GM21717 (cell line): Measurements from ENCODE around the gene ZNF490.
"Not testable (repeated sequence)": the region's sequence is repeated elsewhere in the genome, so short reads cannot be mapped to it uniquely, and the experiment has no call there.

Source experiments
- ATAC-seq: cut with Tn5 transposase; IDR thresholded peaks from one replicate; pipeline ENCODE4 v1.9.1; 2021; ENCODE audit warnings: mild to moderate bottlenecking, moderate library complexity; ENCODE audit not compliant: unreplicated experiment

The ZNF490 gene

GRCh38 chr19:12610540-12611360 is at the start of gene ZNF490, which contains the start of gene ZNF791:
Gene ZNF490, minus strand, starts transcription at chr19:12610813. Its CDS starts 133 bp downstream, at chr19:12610680.
Gene ZNF791, plus strand, starts transcription at chr19:12610920. Its CDS starts 160 bp downstream, at chr19:12611080.
- peak; percentile 68 for ATAC-seq

DNA sequence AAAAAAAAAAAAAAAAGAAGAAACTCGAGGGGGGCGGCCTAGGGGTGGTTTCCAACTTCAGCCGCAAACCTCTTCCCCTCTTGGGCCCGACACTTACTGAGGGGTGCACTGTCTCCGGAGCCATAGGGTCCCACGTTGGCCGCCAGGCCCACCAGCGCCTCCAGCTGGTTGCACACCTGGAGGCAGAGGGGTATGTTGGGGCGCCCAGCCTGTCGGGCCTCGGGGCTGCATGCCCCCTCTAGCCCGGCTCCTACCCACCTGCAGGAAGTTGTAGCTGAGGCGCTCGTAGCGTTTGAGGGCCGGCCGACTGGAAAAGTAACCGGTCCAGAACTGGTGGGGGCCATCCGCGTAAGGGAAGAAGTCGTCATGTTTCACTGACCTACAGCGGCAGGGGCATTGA is 47.4 kb upstream of the ZNF490 start:
- ATAC-seq = no peak

DNA sequence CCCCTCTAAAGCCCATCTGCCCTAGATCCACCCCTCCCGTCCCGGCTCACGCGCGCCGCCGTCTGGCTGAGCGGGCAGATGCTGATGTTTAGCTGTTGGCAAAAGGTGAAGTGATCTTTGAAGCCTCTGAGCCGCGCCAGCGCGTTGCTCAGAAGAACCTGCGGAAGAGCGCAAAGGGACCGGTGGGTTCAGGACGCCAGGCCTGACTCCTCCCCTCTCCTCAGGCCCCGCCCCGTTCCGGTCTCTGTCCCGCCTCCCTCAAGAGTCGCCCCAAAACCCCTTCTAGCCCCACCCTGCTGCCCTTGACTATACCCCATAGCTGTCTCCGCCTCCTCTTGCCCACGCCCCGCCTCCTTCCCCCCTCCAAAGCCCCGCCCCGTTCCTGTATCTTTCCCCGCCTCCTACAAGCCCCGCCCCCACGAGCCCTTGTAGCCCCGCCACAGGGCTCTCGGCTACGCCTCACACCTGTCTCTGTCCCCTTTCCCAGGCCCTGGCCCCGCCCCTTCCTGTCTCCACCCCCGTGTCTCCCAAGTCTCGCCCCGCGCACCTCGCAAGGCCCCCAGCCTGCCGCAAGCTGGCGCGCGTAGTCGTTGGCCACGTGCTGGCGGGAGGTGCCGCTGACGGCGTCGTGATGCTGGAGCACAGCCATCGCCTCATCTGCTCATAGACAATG is 46.4 kb upstream of the ZNF490 start:
- no peak for ATAC-seq

DNA sequence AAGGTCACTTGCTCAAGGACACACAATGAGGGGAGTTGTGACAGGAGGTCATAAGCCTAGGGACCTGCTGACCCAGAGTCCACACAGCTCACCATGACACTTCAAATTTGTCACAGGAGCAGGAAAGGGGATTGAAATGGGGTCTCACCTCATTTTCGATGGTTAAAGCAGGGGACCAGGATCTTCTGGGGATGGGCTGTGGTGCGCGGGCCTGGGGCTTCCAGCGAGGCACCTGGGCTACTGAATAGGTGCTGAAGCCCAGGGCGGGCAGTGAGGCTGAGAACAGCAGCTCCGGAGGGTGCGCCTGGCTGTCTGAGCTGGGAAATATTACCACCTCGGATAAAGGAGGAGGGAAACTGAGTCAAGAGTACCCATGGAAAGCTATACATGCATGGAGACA is 44.9 kb upstream of the ZNF490 start:
- no peak for ATAC-seq

- ATAC-seq = no peak
These were observed 41.6 kb upstream of the ZNF490 start for GRCh38 chr19:12652219-12652618.

- ATAC-seq = no peak
These were observed 39.3 kb upstream of the ZNF490 start for GRCh38 chr19:12649941-12650340.

GRCh38 chr19:12648088-12648487 is 37.5 kb upstream of the ZNF490 start:
- ATAC-seq = no peak

DNA sequence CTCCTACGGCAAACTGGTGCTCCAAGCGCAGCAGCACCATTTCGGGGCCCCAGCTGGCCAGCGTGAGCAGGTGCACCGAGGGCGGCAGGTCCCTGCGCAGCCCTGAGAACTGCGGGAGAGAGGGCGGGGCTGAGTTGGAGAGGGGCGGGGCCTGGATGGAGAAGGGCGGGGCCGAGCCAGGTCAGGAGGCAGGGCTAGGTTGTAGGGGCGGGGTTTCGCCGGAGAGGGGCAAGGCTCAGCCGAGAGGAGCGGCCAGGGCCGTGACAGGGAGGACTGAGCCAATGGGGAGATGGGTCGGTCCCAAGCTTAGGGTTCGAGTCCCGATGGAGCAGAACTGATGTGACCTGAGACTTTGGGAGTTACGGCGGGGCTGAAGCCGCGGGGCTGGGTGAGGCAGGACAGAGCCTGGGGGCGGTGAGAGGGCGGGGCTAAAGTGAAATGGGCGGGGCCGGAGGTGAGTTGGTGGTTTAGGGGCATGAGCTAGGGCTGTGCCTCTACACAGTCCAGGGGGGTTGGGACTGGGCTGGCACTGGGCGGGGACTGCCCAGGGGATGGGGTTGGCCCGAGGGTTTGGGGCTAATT is 37.0 kb upstream of the ZNF490 start:
- no peak for ATAC-seq

GRCh38 chr19:12647047-12647446 is 36.4 kb upstream of the ZNF490 start:
- no peak for ATAC-seq

DNA sequence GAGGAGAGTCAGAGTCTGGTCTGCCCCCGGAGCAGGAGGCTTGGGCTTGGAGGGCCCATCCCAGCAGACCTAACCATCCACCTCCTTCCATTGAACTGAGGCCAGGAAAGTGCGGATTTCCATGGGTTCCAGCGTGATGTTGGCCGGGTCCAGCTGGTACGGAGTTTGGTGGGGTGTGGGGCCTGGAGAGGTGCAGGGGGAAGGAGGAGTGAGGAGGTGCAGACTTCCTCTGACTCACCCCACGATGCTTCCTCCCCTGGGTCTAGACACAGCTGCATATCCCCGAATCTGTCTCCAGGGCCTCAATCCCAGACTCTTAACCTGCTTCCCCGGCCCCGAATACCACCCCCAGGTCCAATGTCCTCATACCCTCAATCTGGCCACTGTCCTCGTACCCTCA is 35.9 kb upstream of the ZNF490 start:
- no peak for ATAC-seq

DNA sequence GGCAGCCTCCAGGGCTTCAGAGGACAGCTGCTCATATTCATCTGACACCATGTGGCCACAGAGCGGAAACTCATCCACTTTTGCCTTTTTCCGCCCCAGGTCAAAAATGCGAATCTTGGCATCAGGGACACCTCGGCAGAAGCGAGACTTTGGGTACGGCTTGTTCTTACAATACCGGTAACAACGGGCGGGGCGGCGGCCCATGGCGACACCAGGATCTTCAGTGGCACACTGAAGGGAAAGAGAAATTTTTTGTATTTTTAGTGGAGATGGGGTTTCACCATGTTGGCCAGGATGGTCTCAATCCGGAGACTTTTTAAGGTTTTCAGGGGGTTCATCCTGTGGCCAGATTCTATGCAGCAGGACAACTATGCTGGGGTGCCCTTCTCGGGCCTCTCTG is 33.1 kb upstream of the ZNF490 start:
- not testable (repeated sequence) for ATAC-seq

DNA sequence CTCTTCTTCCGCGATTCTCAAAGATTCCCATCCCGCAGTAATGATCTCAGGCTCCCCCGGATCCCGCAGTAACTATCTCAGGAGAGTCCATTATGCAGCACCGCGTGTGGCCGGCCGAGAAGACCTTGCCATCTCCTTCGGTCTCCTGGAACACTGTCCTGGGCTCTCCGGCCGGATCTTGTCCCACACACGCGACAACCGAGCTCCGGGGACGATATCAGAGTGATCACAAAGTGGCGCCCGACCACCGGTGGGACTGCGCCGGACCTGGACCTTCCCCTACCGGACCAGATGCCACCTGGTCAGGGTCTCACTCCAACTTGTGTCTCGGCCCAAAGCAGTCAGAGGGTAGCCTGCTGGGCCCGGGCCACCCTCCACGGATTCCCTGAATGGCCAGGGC is 31.9 kb upstream of the ZNF490 start:
- ATAC-seq = no peak

- ATAC-seq = no peak
These were observed 30.8 kb upstream of the ZNF490 start for GRCh38 chr19:12641456-12641855.

DNA sequence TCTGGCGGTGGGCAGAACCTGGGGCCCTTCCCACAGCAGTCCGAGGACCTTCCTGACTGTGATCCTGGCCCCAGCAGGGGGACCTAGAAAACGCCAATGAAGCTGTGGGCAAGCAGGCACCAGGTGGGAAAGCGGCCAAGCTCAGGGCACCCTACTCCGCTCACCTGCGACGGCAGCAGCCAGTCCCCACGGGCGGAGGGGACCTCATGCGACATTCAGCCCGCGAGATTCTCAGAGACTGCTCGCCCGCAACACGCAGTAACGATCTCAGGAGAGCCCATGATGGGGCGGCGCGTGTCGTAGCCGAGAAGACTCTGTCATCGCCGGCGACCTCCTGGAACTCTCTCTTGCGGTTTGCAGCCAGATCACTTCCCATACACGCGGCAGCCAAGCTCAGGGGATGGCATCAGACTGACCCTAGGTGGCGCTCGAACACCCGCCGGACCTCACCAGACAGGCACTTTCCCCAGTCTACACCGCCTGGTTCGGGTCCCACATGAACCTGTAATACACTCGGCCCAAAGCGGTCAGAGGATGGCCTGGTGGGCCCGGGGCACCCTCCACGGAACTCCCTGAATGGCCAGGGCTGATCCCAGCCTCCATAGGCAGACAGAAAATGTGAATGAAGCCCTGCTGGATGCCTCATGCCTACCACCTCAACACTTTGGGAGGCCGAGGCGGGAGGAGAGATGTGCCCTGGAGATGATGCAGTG is 29.4 kb upstream of the ZNF490 start:
- peak; percentile 80 for ATAC-seq

- no peak for ATAC-seq
These were observed 28.1 kb upstream of the ZNF490 start for GRCh38 chr19:12638611-12639182.

- ATAC-seq = no peak
These were observed 26.0 kb upstream of the ZNF490 start for GRCh38 chr19:12636631-12637030.

GRCh38 chr19:12629215-12629614 is 18.6 kb upstream of the ZNF490 start:
- no peak for ATAC-seq

GRCh38 chr19:12628040-12629022 is 17.7 kb upstream of the ZNF490 start:
- no peak for ATAC-seq

GRCh38 chr19:12626958-12627357 is 16.3 kb upstream of the ZNF490 start:
- no peak for ATAC-seq
